ENCODE measurements around the gene TMBIM1. TPM values are rescaled to one million over a fixed set of nuclear protein-coding genes. Genes with fewer than 3 reads are reported as not detected.

Gene TMBIM1
- polyA plus RNA-seq, 4 donors = 112 to 328 (median 155) TPM

DNA sequence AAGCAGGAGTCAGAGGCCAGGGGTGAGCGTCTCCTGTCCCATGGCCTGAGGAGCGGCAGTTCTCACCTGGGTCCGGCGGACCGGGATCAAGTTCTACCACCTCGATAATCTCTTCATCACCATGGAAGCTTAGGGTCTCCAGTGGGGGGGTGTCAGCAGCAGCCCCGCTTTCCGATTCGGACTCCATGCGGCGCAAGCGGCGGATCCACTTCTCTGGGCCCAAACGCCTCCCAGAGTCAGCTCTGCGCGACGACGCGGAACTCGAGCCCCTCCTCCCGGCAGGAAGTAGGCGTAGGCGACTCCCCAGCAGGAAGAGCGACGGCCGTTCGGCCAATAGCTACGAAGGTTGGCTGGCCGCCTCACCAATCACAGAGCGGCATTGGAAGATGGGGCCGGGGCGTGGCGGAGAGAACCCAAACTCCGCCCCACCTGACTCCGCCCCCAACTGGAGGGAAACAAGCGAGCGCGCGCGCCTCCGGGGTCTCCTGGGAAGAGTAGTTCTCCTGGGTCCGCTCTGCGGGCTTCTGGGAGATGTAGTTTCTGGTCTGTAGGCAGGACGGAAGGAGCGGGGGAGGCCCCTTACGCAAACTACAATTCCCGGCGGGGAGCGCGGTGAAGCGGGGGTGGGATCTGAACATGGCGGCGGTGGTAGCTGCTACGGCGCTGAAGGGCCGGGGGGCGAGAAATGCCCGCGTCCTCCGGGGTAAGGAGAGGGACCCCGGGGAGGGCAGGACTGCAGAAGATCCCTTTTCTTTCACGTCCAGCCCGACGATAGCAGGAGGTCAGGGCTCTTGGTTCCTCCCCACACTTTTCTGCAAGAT is 22.2 kb downstream of the TMBIM1 start, which contains the start of the genes AAMP and PNKD:
Gene AAMP, minus strand, starts transcription at position 238 of the 821 bp plus-strand sequence. Its CDS starts 51 bp downstream, at position 187.
Gene PNKD, plus strand, starts transcription at position 620 of the 821 bp plus-strand sequence. Its CDS starts 17 bp downstream, at position 637.
- Histone ChIP-seq H3K4me3 (ENCODE audit: low read depth in 1 of 3, low read length in 3 of 3) (peak within 1 kb of the TSS; percentile 78 to 90 (median 78)), H3K27me3 (ENCODE audit: control insufficient read depth in 3 of 3, insufficient read depth in 3 of 3, low read length in 3 of 3) (no peaks in the 10 kb centered on the region), H3K9me3 (ENCODE audit: control insufficient read depth in 2 of 2, insufficient read depth in 1 of 2, low read depth in 1 of 2, low read length in 1 of 2) (no peaks in the 10 kb centered on the region), H3K27ac (ENCODE audit: low read depth in 1 of 3, low read length in 2 of 3) (peak within 1 kb of the TSS; percentile 70 to 84 (median 75)), H3K36me3 (ENCODE audit: control insufficient read depth in 3 of 3, insufficient read depth in 2 of 3, low read depth in 1 of 3, low read length in 3 of 3) (peaks cover 3 to 68% (median 7%) of the 10 kb centered on the region in 3 donors), H3K4me1 (ENCODE audit: control insufficient read depth in 3 of 3, insufficient read depth in 2 of 3, low read depth in 1 of 3, low read length in 2 of 3) (peaks cover 2 to 32% (median 4%) of the 10 kb centered on the region in 3 donors)
- peak; percentile 85 for FAIRE-seq
- 0 to 1% (median 1%) methylated on average over 41 to 64 of the region's 64 CpGs for WGBS, 3 donors
- DNase-seq = peak; percentile 100

GRCh38 chr2:218267259-218267658 is 25.0 kb downstream of the TMBIM1 start:
- FAIRE-seq (no peak), DNase-seq (no peak)
- 94 to 98% (median 95%) methylated on average over 6 of the region's 6 CpGs for whole genome bisulfite sequencing, 3 donors
- Histone ChIP-seq H3K9me3 (ENCODE audit: control insufficient read depth in 2 of 2, insufficient read depth in 1 of 2, low read depth in 1 of 2, low read length in 1 of 2) (no peaks in the 10 kb centered on the region), H3K4me3 (ENCODE audit: low read depth in 1 of 3, low read length in 3 of 3) (no peak overlapping the region), H3K27me3 (ENCODE audit: control insufficient read depth in 3 of 3, insufficient read depth in 3 of 3, low read length in 3 of 3) (no peaks in the 10 kb centered on the region), H3K4me1 (ENCODE audit: control insufficient read depth in 3 of 3, insufficient read depth in 2 of 3, low read depth in 1 of 3, low read length in 2 of 3) (peaks cover 8 to 52% (median 10%) of the 10 kb centered on the region in 3 donors), H3K27ac (ENCODE audit: low read depth in 1 of 3, low read length in 2 of 3) (no peak overlapping the region), H3K36me3 (ENCODE audit: control insufficient read depth in 3 of 3, insufficient read depth in 2 of 3, low read depth in 1 of 3, low read length in 3 of 3) (peaks cover 0 to 68% (median 5%) of the 10 kb centered on the region in 3 donors)

GRCh38 chr2:218266316-218266979 is 25.9 kb downstream of the TMBIM1 start:
- no peaks in the 10 kb centered on the region for H3K27me3 ChIP-seq (ENCODE audit: control insufficient read depth in 3 of 3, insufficient read depth in 3 of 3, low read length in 3 of 3)
- no peaks in the 10 kb centered on the region for H3K9me3 ChIP-seq (ENCODE audit: control insufficient read depth in 2 of 2, insufficient read depth in 1 of 2, low read depth in 1 of 2, low read length in 1 of 2)
- H3K27ac ChIP-seq (ENCODE audit: low read depth in 1 of 3, low read length in 2 of 3) = no peak overlapping the region
- no peak for DNase-seq
- whole genome bisulfite sequencing, 3 donors = 83 to 91% (median 90%) methylated on average over 14 to 15 of the region's 15 CpGs
- no peak overlapping the region for H3K4me3 ChIP-seq (ENCODE audit: low read depth in 1 of 3, low read length in 3 of 3)
- H3K36me3 ChIP-seq (ENCODE audit: control insufficient read depth in 3 of 3, insufficient read depth in 2 of 3, low read depth in 1 of 3, low read length in 3 of 3) = peaks cover 0 to 72% (median 5%) of the 10 kb centered on the region in 3 donors
- no peak for FAIRE-seq
- peaks cover 8 to 52% (median 13%) of the 10 kb centered on the region in 3 donors for H3K4me1 ChIP-seq (ENCODE audit: control insufficient read depth in 3 of 3, insufficient read depth in 2 of 3, low read depth in 1 of 3, low read length in 2 of 3)

- Histone ChIP-seq H3K36me3 (ENCODE audit: control insufficient read depth in 3 of 3, insufficient read depth in 2 of 3, low read depth in 1 of 3, low read length in 3 of 3) (peaks cover 0 to 74% (median 5%) of the 10 kb centered on the region in 3 donors), H3K9me3 (ENCODE audit: control insufficient read depth in 2 of 2, insufficient read depth in 1 of 2, low read depth in 1 of 2, low read length in 1 of 2) (no peaks in the 10 kb centered on the region), H3K27me3 (ENCODE audit: control insufficient read depth in 3 of 3, insufficient read depth in 3 of 3, low read length in 3 of 3) (no peaks in the 10 kb centered on the region), H3K4me3 (ENCODE audit: low read depth in 1 of 3, low read length in 3 of 3) (no peak overlapping the region), H3K27ac (ENCODE audit: low read depth in 1 of 3, low read length in 2 of 3) (peak overlapping the region in 1 of 3 donors; percentile 79), H3K4me1 (ENCODE audit: control insufficient read depth in 3 of 3, insufficient read depth in 2 of 3, low read depth in 1 of 3, low read length in 2 of 3) (peaks cover 8 to 53% (median 13%) of the 10 kb centered on the region in 3 donors)
- FAIRE-seq = no peak
- DNase-seq = no peak
- WGBS, 3 donors = 67 to 95% (median 88%) methylated on average over 8 of the region's 8 CpGs
Measured at GRCh38 chr2:218265626-218266025, 26.7 kb downstream of the TMBIM1 start.

DNA sequence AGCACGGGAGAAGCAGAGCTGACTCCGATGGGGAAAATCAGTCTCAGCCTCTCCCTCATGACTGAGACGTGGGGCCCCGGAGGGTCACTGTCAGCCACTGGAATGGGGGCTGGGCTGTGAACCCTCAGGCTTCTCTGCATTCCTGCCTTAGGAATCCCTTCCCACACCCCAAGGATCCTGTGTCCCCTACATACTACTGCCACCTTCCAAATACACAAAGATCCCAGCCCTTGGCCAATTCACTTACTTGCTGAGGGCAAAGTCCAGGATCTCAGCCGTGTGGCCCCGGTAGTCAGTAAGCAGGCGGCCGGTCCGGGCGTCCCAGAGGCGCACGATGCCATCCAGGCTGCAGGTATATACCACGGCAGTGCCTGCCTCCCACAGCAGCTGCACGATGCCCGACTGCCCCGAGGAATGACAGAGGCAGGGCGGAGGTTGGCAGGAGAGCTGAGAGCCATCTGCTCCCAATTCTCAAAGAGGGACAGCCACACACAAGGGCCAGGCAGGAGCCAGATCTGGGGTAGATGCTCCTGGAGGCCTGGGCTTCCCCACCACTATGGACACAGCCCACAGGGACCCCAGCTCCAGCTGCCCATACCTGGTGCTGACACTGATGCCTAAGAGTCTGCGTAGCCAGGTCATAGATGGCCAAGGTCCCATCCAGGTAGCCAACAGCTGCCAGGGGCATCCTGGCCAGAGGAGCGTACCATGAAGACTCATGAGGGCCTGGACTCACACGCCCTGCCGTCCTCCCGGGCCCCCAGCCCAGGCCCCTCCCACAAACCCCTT is 27.3 kb downstream of the TMBIM1 start:
- Histone ChIP-seq H3K4me3 (ENCODE audit: low read depth in 1 of 3, low read length in 3 of 3) (no peak overlapping the region), H3K9me3 (ENCODE audit: control insufficient read depth in 2 of 2, insufficient read depth in 1 of 2, low read depth in 1 of 2, low read length in 1 of 2) (no peaks in the 10 kb centered on the region), H3K36me3 (ENCODE audit: control insufficient read depth in 3 of 3, insufficient read depth in 2 of 3, low read depth in 1 of 3, low read length in 3 of 3) (peaks cover 0 to 74% (median 5%) of the 10 kb centered on the region in 3 donors), H3K27ac (ENCODE audit: low read depth in 1 of 3, low read length in 2 of 3) (peak overlapping the region; percentile 79 to 87 (median 86)), H3K4me1 (ENCODE audit: control insufficient read depth in 3 of 3, insufficient read depth in 2 of 3, low read depth in 1 of 3, low read length in 2 of 3) (peaks cover 8 to 58% (median 13%) of the 10 kb centered on the region in 3 donors), H3K27me3 (ENCODE audit: control insufficient read depth in 3 of 3, insufficient read depth in 3 of 3, low read length in 3 of 3) (no peaks in the 10 kb centered on the region)
- FAIRE-seq (no peak), DNase-seq (peak; percentile 90 to 91)
- WGBS, 3 donors = 22 to 62% (median 40%) methylated on average over 19 to 22 of the region's 22 CpGs

DNA sequence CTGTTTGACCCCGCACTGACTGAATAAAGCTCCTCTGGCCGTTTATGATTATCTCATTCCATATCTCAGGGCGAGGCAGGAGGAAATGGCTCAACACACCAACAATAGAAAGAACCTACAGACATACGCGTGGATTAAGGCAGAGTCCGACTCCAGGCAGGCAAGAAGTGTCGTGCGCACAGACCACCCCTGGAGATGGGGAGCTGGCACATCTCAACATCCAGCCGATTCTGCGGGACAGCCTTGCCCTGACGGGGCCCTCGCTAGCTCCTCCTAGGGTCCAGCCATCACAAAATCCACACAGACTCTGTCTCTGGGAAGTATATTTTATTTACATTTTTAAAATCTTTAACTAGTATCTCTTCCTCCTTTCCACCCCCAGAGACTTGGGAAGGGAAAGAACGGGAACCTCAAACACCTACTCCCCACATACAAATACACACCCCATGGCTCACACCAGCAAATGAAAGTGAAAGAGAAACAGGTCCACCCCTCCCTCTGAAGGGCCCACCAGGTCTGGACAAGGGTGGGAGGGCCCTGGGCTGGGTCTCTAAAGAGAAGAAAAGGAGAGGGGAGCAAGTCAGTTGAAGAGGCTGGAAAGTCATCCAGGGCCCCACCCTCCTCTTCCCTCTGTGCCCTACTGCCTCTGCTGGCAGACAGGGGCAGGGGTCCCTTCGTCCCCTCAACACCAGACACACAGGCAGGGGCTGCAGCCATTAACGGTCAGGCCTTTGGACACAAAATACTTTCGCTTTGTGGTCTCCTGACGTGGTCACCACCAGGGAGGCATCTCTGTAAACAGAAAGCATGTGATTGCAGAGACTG is 28.3 kb downstream of the TMBIM1 start:
- no peaks in the 10 kb centered on the region for H3K9me3 ChIP-seq (ENCODE audit: control insufficient read depth in 2 of 2, insufficient read depth in 1 of 2, low read depth in 1 of 2, low read length in 1 of 2)
- no peaks in the 10 kb centered on the region for H3K27me3 ChIP-seq (ENCODE audit: control insufficient read depth in 3 of 3, insufficient read depth in 3 of 3, low read length in 3 of 3)
- H3K4me1 ChIP-seq (ENCODE audit: control insufficient read depth in 3 of 3, insufficient read depth in 2 of 3, low read depth in 1 of 3, low read length in 2 of 3) = peaks cover 8 to 57% (median 13%) of the 10 kb centered on the region in 3 donors
- H3K36me3 ChIP-seq (ENCODE audit: control insufficient read depth in 3 of 3, insufficient read depth in 2 of 3, low read depth in 1 of 3, low read length in 3 of 3) = peaks cover 0 to 72% (median 5%) of the 10 kb centered on the region in 3 donors
- no peak overlapping the region for H3K4me3 ChIP-seq (ENCODE audit: low read depth in 1 of 3, low read length in 3 of 3)
- DNase-seq (peak; percentile 71 to 72), FAIRE-seq (no peak)
- peak overlapping the region; percentile 79 to 87 (median 86) for H3K27ac ChIP-seq (ENCODE audit: low read depth in 1 of 3, low read length in 2 of 3)
- 23 to 46% (median 38%) methylated on average over 17 of the region's 17 CpGs for WGBS, 3 donors

DNA sequence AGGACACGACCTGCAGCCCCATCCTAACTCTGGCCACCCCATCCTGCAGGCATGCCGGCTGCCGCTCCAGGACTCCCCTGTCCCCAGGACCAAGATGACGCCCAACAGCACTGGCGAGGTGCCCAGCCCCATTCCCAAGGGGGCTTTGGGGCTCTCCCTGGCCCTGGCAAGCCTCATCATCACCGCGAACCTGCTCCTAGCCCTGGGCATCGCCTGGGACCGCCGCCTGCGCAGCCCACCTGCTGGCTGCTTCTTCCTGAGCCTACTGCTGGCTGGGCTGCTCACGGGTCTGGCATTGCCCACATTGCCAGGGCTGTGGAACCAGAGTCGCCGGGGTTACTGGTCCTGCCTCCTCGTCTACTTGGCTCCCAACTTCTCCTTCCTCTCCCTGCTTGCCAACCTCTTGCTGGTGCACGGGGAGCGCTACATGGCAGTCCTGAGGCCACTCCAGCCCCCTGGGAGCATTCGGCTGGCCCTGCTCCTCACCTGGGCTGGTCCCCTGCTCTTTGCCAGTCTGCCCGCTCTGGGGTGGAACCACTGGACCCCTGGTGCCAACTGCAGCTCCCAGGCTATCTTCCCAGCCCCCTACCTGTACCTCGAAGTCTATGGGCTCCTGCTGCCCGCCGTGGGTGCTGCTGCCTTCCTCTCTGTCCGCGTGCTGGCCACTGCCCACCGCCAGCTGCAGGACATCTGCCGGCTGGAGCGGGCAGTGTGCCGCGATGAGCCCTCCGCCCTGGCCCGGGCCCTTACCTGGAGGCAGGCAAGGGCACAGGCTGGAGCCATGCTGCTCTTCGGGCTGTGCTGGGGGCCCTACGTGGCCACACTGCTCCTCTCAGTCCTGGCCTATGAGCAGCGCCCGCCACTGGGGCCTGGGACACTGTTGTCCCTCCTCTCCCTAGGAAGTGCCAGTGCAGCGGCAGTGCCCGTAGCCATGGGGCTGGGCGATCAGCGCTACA is 29.4 kb downstream of the TMBIM1 start:
- Histone ChIP-seq H3K4me3 (ENCODE audit: low read depth in 1 of 3, low read length in 3 of 3) (no peak overlapping the region), H3K27me3 (ENCODE audit: control insufficient read depth in 3 of 3, insufficient read depth in 3 of 3, low read length in 3 of 3) (no peaks in the 10 kb centered on the region), H3K27ac (ENCODE audit: low read depth in 1 of 3, low read length in 2 of 3) (peak overlapping the region in 2 of 3 donors; percentile 86 to 87), H3K9me3 (ENCODE audit: control insufficient read depth in 2 of 2, insufficient read depth in 1 of 2, low read depth in 1 of 2, low read length in 1 of 2) (no peaks in the 10 kb centered on the region), H3K4me1 (ENCODE audit: control insufficient read depth in 3 of 3, insufficient read depth in 2 of 3, low read depth in 1 of 3, low read length in 2 of 3) (peaks cover 8 to 54% (median 13%) of the 10 kb centered on the region in 3 donors), H3K36me3 (ENCODE audit: control insufficient read depth in 3 of 3, insufficient read depth in 2 of 3, low read depth in 1 of 3, low read length in 3 of 3) (peaks cover 0 to 68% (median 5%) of the 10 kb centered on the region in 3 donors)
- FAIRE-seq = no peak
- 87 to 93% (median 93%) methylated on average over 36 to 39 of the region's 39 CpGs for WGBS, 3 donors
- no peak for DNase-seq

All from small intestine (tissue), 7 donors.